GM18526 (cell line): ENCODE data around the gene CEACAM6.

ENCODE experiments used
- POLR2A ChIP-seq: IDR thresholded peaks from 3 replicates; pipeline ENCODE4 v1.6.1; 2011; ENCODE audit not compliant: insufficient read length; ENCODE audit errors: extremely low read depth

The CEACAM6 gene

DNA sequence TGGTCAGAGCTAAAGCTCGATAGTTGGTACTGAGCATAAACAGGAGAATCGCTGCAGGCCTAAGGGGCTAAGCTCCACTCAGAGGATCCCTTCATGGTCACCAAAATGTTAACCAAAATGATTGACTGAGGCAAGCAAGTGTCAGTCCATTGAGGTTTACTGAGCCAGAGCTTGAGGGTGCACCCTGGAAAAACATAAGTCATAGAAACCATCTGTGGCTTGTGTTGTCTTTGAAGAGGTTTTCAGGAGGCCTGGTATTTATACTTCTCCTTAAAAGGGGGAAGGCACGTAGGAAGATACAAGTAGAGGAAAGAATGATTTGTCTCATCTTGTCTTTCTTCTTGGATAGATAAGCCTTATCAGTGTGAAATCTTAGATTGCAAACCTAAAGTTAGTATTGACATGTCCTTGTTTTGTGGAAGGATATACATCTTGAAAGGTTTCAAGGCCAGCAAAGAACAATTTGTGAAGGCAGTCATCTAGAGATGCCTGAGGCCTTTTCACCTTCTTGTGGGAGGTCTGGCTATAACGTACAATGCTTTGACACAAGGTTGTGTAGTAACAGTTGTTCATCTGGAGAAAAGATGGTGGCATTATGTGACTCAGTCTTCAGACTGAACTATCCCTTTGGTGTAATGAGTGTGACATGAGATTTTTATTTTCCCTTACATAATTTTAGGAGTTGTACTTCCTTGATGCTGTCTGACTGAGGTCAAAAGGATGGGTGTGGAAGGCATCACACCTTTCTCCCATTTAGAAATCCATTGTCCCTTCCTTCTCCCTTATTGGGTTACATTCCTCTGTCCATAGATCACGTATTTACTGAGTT lies 14.7 kb upstream of the CEACAM6 start:
- TF ChIP-seq POLR2A, result no peak

DNA sequence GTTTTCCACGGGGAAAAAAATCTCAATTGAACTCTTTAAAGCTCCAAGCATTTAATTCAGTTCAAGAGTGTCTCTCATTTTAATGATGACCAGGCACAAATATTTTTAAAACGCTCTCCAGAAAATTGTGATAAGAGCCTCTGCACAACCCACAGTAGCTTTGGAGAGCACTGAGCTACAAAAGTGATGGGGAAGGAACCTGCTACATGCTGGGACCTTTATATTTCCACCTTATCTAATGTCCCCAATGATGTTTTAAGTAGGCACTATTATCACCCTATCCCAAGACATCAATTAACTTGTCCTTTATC lies 14.1 kb upstream of the CEACAM6 start:
- no peak for TF ChIP-seq POLR2A

DNA sequence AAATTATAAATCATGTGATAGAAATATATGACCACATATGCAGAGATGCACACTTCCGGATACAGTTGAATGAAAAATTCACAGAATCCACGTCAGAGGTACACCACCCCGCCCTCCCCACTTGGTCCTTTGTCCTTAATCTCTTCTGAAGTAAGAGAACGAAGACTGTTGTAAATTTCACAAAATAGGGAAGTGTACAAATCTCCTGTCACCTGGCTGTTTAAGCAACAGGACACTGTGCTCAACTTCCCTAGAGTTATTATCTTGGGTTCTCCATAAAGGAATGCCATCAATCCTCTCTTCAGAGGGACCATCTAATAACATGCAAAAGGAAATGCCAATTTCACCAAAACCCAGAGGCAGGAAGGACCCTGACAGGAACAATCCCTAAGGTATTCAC lies 10.5 kb upstream of the CEACAM6 start:
- no peak for TF ChIP-seq POLR2A

DNA sequence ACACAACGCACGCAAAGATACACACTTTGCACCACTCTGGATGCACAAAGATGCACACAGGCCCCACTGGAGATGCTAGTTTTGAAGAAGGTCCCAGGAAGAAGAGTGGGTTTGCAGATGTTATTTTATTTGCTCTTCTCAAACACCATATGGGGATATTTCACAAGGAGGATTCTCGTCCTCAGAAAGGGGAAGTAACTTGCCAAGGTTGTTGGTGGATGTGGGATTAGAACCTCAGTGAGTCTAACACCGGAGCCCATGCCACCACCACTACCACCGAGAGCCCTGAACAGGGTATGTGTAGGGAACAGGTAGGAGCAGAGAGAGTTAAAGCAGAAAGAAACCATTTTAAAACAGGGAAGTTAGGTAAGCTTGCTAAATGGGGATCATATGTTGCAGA lies 9.6 kb upstream of the CEACAM6 start:
- no peak for TF ChIP-seq POLR2A

DNA sequence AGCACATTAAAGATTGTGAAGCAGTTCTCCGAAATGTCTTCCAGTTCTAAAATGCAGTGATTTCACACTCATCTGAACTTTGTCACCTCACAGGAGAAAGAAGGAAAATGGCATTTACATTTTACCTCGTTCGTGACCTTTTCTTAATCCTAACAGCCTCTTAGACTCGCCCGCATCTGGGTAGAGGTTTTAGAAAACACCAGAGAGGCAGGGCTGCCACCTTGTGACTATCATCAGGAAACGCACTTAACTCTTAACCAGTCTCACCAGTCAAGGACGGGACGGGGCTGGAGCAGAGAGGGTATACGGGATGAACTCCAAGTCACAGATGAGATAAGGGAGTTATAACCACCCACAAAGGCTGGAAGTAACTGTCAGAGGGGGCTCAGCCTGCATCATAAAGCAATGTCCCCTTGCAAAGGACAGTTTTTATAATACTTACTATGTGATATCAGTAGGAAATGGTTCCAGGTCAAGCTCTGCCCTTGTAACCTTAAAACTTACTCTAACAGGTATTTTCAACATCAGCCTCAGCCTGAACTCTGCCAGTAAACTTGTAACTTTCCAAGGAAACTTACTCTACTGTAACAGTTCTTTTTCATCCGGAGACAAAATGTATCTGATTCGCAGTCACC lies 8.6 kb upstream of the CEACAM6 start:
- no peak for TF ChIP-seq POLR2A

DNA sequence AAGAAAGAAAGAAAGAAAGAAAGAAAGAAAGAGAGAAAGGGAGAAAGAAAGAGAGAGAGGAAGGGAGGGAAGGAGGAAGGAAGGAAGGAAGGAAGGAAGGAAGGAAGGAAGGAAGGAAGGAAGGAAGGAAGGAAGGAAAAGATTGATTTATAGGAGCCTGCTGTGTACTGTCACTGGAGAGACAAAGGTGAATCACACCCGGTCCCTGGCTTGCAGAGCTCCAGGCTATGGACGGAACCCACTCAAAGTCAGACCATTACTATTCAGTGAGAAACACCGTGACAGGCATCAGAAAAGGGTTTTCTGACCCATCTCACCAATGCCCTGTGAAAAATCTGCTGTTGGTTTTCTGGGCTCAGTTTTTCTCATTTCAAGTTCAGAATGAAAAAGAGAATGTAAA lies 7.3 kb upstream of the CEACAM6 start:
- TF ChIP-seq POLR2A, result no peak

DNA sequence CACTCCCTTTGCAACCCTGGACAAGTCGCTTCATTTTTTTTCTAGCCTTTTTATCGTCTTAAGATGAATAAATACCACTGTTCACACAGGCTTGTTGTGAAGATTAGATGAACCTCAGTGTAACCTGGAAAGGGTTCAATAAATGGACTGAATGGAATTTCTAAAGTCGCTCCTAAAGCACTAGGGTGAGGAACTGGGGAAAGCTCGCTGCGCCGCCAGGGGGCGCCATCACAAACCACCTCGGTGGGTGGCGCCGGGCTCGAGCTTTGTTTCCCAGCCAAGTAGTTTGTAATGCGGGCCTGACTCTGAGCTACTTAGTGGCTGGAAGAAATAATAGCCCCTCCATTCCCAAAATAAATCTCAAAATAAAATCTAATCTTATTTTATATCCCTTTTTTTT lies 2.2 kb upstream of the CEACAM6 start:
- no peak for TF ChIP-seq POLR2A

DNA sequence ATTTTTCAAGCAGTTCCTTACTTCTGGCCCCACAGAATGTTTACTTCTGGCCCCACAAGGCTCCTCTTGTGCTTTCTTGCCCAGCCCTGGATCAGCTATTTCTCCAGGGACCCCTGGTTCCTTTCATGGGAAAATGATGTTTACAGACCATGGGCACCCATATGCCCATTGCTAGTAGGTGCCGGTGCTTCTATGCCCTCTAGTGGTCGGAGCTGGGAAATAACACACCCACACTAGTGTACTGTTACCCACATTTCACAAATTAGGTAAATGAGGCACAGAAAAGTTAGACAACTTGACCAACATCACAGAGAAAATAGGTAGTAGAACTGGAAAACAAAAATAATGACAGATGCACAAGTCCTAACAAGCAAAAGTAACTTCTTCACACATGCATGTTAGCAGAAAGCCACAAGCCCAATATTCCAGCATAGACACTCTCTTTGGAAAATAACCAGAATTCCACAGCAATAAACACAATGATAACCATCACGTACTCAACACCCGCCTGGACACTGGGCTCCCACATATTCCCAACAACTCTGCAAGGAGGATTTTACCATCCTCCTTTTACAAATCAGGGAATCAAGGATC lies 1.3 kb upstream of the CEACAM6 start:
- no peak for TF ChIP-seq POLR2A

DNA sequence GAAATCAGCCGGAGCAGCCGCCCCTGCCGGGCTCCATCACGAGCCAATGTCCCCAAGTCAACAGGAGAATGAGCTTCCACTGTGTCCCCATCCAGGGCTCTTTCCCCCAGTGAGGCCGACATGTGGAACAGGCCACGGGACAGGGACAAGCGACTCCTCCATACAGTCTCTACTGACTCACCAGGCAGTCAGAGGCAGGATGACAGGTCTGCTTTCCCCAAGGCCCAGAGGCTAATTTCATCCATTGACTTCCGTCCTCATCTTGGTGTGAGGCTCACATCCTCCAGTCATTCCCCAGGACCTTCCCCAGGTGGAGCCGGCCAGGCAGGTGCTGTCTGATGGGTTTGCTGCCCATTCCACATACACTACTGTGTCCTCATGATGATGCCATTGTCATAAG lies 3.5 kb downstream of the CEACAM6 start:
- no peak for TF ChIP-seq POLR2A

DNA sequence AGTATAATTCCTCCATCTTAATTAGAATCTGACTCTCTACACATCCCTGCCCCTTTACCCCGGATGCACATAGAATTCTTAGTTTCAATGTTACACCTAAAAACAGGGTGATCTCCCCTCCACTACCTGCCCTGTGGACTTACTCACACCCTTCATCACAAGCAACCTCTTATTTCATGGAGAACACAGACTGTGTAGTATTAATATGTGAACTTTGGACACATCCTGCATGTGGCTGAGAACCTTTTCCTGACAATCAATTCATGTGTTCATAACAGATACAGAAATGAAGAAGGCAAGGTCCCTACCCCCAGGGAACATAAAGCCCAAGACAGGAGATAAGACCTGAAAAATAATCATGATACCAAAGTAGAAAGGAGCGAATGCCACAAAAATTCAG lies 11.8 kb downstream of the CEACAM6 start:
- TF ChIP-seq POLR2A, result no peak

DNA sequence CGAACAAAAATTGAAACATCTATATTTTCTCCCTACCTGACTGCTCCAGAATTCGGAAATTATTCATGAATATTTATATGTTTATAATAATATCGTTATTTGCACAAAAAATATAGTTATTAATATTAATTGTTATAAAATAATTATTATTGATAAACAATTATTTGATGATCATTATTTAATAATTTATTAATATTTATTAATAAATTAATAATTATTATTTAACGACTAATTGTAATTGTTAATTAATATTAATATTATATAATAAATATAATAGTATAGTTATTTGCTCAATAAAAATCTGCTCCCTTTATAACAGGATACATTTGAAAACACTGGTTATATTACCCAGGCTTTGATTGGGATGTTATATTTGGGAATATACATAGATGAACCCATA lies 14.3 kb downstream of the CEACAM6 start:
- TF ChIP-seq POLR2A, result no peak

DNA sequence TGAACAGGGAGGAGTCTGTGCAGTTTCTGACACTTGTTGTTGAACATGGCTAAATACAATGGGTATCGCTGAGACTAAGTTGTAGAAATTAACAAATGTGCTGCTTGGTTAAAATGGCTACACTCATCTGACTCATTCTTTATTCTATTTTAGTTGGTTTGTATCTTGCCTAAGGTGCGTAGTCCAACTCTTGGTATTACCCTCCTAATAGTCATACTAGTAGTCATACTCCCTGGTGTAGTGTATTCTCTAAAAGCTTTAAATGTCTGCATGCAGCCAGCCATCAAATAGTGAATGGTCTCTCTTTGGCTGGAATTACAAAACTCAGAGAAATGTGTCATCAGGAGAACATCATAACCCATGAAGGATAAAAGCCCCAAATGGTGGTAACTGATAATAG lies 16.1 kb downstream of the CEACAM6 start:
- no peak for TF ChIP-seq POLR2A

DNA sequence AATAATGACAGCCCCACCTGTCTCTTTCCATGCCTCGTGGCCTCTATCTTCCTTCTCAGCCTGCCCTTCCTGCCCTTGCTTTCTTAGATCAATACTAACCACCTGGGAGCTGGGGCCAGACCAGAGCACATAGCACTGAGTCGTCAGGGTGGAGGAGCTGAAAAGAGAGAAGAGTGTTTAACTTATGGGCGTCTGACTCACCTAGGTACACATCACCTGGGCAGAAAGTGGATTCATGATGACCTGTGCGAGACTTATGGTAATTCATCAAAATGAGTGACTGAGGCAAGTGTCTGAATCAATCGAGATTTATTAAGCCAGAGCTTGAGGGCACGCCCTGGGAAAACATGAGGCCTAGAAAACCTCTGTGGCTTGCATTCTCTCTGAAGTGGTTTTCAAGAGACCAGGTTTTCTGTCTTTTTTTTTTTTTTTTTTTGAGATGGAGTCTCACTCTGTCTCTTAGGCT lies 19.2 kb downstream of the CEACAM6 start:
- TF ChIP-seq POLR2A, result no peak

DNA sequence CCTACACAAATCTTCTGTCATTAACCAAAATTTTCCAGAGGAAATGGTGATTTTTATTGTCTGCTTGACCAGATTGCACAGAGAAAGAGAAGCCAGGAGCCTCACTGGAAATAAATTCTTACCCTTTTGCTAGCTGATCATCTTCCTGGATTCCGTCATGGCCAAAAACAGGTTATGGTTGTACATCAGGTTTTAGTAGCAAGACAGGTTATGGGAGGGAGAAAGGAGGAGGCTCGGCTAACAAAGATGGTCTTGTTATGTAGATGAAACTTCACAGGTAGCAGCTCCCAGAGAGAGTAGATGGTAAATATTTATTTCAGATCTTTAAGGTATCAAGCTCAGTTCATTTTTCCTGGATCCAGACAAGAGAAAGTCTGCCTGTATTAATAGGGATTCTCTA lies 21.4 kb downstream of the CEACAM6 start:
- no peak for TF ChIP-seq POLR2A

DNA sequence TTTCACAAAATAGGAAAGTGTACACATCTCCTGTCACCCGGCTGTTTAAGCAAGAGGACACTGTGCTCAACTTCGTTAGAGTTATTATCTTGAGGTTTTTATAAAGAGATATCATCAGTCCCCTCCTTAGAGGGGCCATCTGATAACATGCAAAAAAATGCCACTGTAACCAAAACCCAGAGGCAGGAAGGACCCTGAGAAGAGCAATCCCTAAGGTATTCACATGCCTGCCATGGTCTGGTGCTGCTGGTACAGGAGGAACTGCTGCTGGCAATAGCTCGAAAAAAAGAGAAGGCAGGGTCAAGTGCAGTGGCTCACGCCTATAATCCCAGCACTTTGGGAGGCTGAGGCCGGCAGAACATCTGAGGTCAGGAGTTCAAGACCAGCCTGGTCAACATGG lies 28.3 kb downstream of the CEACAM6 start:
- TF ChIP-seq POLR2A, result no peak

DNA sequence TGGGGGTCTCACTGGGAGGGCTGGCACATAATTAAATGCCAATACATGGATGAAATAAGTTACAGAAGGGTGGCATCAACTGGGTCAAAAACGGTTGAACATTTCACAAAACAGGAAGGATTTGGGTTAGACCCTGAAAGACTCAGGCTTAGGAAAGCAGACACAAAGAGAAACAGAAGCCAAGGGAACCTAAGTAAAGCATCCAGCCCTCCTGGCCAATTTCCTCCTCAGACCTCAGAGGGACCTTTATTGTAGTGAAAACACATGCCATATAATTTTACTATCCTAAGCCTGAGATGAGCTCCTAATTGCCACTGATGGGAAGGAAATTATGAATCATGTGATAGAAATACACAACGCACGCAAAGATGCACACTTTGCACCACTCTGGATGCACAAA lies 29.0 kb downstream of the CEACAM6 start:
- TF ChIP-seq POLR2A, result no peak
